Ectodermal cell (in vitro differentiated cells): Measurements from ENCODE around the gene MINDY1.

Source experiments
- H3K27ac ChIP-seq: 2 replicates; pipeline ENCODE4 v1.7.0; 2013; ENCODE audit warnings: mild to moderate bottlenecking, low read depth, low read length; ENCODE audit not compliant: insufficient read depth, poor library complexity, severe bottlenecking
- H3K27me3 ChIP-seq: 2 replicates; pipeline ENCODE4 v1.7.0; 2013; ENCODE audit warnings: mild to moderate bottlenecking, low read length; ENCODE audit not compliant: insufficient read depth, control insufficient read depth, poor library complexity, severe bottlenecking
- H3K36me3 ChIP-seq: one replicate; pipeline ENCODE4 v1.7.0; 2013; ENCODE audit warnings: low read length; ENCODE audit not compliant: control insufficient read depth, insufficient read depth
- H3K4me1 ChIP-seq: one replicate; pipeline ENCODE4 v1.7.0; 2013; ENCODE audit warnings: low read length; ENCODE audit not compliant: control insufficient read depth, insufficient read depth
- H3K4me3 ChIP-seq: 2 replicates; pipeline ENCODE4 v1.7.0; 2013; ENCODE audit warnings: low read depth, low read length, control low read depth; ENCODE audit not compliant: insufficient read depth
- H3K9me3 ChIP-seq: 2 replicates; pipeline ENCODE4 v1.7.0; 2013; ENCODE audit warnings: mild to moderate bottlenecking, low read length, moderate library complexity; ENCODE audit not compliant: control insufficient read depth
- WGBS, 2 experiments: methylation state at CpG; one replicate each; pipeline ENCODE4 v1.1.7; 2013; ENCODE audit warnings: missing lambda C conversion rate in 2 of 2; 5-methylcytosine and 5-hydroxymethylcytosine counted together

Gene MINDY1

DNA sequence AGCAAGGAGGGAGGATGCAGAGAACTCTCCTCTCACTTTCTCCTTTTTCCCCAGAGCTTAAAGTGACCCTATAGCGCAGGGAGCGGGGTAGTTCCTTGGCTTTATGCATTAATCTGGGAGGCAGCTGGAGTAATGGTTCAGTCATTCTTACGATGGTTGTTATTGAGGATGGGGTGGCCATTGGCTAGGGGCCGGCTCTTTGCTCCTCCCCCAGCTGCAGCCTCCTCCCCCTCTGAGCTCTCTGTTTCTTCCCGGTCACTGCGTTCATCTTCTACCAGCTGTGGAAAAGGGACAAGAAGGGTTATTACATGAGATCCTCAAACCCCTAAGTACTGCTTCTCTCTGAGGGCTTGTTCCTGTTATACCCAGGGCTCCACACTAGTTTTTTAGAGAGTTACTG lies 40.7 kb downstream of the MINDY1 start:
- H3K27ac ChIP-seq: no peak overlapping the region
- WGBS, 2 experiments: 83 to 94% methylated on average over 4 to 6 of the region's 6 CpGs
- H3K4me1 ChIP-seq: peaks cover 8% of the 10 kb centered on the region
- H3K4me3 ChIP-seq: no peak overlapping the region
- peaks cover 46% of the 10 kb centered on the region for H3K36me3 ChIP-seq
- no peaks in the 10 kb centered on the region for H3K27me3 ChIP-seq
- H3K9me3 ChIP-seq: no peaks in the 10 kb centered on the region

DNA sequence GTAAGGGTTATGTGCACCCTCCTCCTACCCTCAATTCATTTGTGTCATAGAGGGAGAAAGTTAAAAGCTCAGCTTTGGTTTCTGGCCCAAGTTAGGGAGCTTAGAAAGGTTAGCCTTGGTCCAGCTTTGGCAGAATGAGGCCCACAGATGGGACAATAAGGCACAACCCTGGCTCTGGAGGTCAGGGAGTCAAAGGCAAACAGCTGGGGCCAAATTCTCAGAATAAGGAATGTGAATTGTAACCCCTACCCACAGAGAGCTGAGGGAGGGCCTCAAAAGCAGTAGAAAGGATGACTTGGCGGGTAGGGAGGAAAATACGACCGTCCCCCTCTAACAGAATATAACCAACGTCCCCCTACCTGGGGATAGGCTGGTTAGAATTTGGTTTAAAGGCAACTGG lies 41.1 kb downstream of the MINDY1 start:
- H3K36me3 ChIP-seq: peaks cover 50% of the 10 kb centered on the region
- no peaks in the 10 kb centered on the region for H3K27me3 ChIP-seq
- H3K9me3 ChIP-seq: no peaks in the 10 kb centered on the region
- no peak overlapping the region for H3K4me3 ChIP-seq
- peaks cover 4% of the 10 kb centered on the region for H3K4me1 ChIP-seq
- H3K27ac ChIP-seq: no peak overlapping the region
- 92 to 93% methylated on average over 3 to 4 of the region's 4 CpGs for WGBS, 2 experiments

DNA sequence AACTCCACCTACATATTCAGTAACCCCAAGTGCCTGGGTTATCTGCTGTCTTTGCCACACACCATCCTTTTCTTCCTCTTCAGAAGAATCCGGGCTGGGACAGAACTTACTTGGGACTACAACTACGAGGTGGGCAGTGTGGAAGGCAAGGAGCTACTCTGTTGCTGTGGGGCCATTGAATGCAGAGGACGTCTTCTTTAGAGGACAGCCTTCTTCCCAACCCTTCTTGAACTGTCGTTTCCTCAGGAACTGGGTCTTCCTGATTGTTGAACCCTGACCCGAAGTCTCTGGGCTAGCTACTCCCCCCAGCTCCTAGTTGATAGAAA lies 42.6 kb downstream of the MINDY1 start:
- Histone ChIP-seq H3K27me3 (no peaks in the 10 kb centered on the region), H3K4me3 (no peak overlapping the region), H3K27ac (no peak overlapping the region), H3K9me3 (no peaks in the 10 kb centered on the region), H3K4me1 (no peaks in the 10 kb centered on the region), H3K36me3 (peaks cover 64% of the 10 kb centered on the region)
- 91 to 97% methylated on average over 5 of the region's 5 CpGs for WGBS, 2 experiments

DNA sequence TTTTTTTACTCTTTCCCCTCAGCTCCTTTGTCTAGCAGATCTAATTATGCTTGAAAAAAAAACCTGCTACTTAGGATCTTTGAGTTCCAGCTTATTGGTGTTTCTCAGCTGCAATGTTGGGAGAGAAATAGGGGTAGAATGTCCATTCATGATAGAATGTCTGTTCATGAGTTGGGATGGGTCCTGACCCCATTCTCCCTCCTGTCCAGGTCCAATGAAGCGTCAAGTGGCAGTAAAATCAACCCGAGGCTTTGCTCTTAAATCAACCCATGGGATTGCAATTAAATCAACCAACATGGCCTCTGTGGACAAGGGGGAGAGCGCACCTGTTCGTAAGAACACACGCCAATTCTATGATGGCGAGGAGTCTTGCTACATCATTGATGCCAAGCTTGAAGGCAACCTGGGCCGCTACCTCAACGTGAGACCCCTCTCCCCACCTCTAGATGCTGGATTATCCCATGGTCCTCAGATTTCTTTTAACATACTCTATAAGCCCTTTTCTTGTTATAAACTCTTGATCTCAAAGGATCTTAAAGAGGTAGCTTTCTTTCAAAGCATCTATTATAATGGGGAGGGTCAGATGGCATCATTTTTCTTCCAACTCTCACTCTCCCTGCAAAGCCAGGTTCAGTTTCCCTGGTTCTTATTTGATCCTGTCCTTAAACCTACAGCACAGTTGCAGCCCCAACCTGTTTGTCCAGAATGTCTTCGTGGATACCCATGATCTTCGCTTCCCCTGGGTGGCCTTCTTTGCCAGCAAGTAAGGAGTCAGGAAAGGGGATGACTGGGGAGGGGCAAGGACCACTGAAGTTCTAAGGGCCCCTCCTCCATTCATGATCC lies 43.2 kb downstream of the MINDY1 start:
- WGBS, 2 experiments: 95 to 96% methylated on average over 10 of the region's 10 CpGs
- H3K4me3 ChIP-seq: no peak overlapping the region

DNA sequence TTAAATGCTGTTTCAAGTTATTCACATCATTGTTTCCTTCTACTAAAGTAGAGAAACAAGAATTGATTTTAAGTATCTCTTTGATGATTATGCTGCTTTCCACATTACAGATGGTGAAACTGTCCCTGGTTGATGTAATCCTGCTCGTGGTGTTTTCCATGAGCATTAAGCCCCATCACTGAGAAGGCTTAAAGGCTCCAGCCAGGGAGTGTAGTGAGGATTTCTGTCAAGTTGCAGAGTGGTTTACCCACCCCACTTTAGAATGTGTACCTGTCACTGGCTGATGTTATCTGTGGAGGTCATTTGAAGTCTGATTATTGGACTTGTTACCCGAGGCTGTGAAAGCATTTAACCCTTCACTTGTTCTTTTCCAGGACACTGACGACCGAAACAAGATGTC lies 44.9 kb downstream of the MINDY1 start:
- Histone ChIP-seq H3K4me3 (no peak overlapping the region), H3K27ac (no peak overlapping the region), H3K4me1 (no peaks in the 10 kb centered on the region), H3K27me3 (no peaks in the 10 kb centered on the region), H3K36me3 (peaks cover 46% of the 10 kb centered on the region), H3K9me3 (no peaks in the 10 kb centered on the region)
- 87 to 95% methylated on average over 4 of the region's 4 CpGs for WGBS, 2 experiments

More for the DNA sequence above, 43.2 kb downstream of the MINDY1 start:
- peaks cover 64% of the 10 kb centered on the region for H3K36me3 ChIP-seq
- H3K4me1 ChIP-seq: no peaks in the 10 kb centered on the region
- H3K9me3 ChIP-seq: no peaks in the 10 kb centered on the region
- no peaks in the 10 kb centered on the region for H3K27me3 ChIP-seq
- no peak overlapping the region for H3K27ac ChIP-seq

DNA sequence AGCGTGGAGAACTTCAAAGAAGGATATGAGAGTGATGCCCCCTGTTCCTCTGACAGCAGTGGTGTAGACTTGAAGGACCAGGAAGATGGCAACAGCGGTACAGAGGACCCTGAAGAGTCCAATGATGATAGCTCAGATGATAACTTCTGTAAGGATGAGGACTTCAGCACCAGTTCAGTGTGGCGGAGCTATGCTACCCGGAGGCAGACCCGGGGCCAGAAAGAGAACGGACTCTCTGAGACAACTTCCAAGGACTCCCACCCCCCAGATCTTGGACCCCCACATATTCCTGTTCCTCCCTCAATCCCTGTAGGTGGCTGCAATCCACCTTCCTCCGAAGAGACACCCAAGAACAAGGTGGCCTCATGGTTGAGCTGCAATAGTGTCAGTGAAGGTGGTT lies 46.1 kb downstream of the MINDY1 start:
- Histone ChIP-seq H3K4me1 (no peaks in the 10 kb centered on the region), H3K27me3 (no peaks in the 10 kb centered on the region), H3K36me3 (peaks cover 38% of the 10 kb centered on the region), H3K4me3 (no peak overlapping the region), H3K27ac (no peak overlapping the region), H3K9me3 (no peaks in the 10 kb centered on the region)
- WGBS, 2 experiments: 93 to 95% methylated on average over 7 of the region's 7 CpGs

DNA sequence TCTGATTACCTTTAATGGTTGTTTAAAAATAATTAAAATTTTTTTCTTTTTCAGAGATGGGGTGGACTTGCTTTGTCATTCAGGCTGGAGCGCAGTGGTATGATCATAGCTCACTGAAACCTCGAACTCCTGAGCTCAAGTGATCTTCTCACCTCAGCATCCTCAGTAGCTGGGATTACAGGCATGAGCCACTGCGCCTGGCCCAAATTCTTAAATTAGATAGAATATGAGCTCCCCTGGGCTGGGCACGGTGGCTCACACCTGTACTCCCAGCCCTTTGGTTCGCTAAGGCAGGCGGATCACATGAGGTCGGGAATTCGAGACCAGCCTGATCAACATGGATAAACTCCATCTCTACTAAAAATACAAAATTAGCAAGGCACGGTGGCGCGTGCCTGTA lies 49.0 kb downstream of the MINDY1 start:
- Histone ChIP-seq H3K27ac (no peak overlapping the region), H3K4me3 (no peak overlapping the region), H3K9me3 (no peaks in the 10 kb centered on the region), H3K27me3 (no peaks in the 10 kb centered on the region), H3K36me3 (peaks cover 35% of the 10 kb centered on the region), H3K4me1 (no peaks in the 10 kb centered on the region)
- WGBS, 2 experiments: 94 to 97% methylated on average over 11 of the region's 11 CpGs

DNA sequence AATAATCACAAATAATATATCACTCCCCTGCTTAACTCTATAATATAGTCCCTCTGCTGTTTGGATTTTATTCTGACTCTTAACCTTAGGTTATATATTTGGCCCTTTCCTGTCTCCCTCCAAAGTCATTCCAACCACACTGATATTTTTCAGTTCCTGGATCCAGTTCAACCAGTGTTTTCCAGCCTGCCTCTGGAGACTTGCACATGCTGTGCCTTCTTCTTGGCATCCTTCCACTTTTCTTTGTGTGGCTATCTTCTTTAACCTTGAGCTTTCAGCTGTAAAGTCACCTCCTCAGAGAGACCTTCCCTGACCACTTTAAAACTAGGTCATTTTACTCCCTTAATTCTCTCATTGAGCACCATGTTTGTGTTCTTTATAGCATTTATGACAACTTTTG lies 51.4 kb downstream of the MINDY1 start:
- no peaks in the 10 kb centered on the region for H3K9me3 ChIP-seq
- peaks cover 37% of the 10 kb centered on the region for H3K36me3 ChIP-seq
- H3K4me1 ChIP-seq: no peaks in the 10 kb centered on the region
- no peaks in the 10 kb centered on the region for H3K27me3 ChIP-seq
- no peak overlapping the region for H3K27ac ChIP-seq
- H3K4me3 ChIP-seq: no peak overlapping the region

DNA sequence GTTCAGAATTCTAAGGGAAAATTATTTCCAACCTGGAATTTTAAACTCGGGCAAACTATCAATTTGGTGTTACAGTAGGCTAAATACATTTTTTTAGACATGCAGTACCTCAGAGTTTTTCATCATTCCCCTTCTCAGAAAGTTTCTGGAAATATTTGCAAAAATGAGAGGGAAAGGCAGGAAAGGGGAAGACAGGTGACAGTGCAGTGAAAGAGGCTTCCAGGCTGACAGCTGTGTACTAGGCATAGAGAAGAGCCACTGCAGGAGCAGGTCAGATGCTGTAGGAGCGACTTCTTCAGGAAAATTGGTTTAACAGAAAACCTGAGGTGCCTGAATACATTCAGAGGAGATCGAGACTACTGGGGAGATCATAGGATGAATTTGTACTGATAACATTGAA lies 52.0 kb downstream of the MINDY1 start:
- peaks cover 37% of the 10 kb centered on the region for H3K36me3 ChIP-seq
- H3K27ac ChIP-seq: no peak overlapping the region
- 91 to 96% methylated on average over 3 of the region's 3 CpGs for WGBS, 2 experiments
- no peaks in the 10 kb centered on the region for H3K9me3 ChIP-seq
- no peak overlapping the region for H3K4me3 ChIP-seq
- H3K4me1 ChIP-seq: no peaks in the 10 kb centered on the region
- H3K27me3 ChIP-seq: no peaks in the 10 kb centered on the region
